IMR-90 (cell line): Measurements from ENCODE around the gene CCSER1. TPM values are rescaled to one million over a fixed set of nuclear protein-coding genes. Genes with fewer than 3 reads are reported as not detected.

Experiments
- ATAC-seq: fragments of 200-7000 bp; cut with Tn5 transposase; 2 replicates; pipeline ENCODE4 v1.9.1; 2020; ENCODE audit warnings: low read depth, mild to moderate bottlenecking, moderate library complexity
- BruUV-seq: library from RNA; stranded (reverse); fragments of 400-500 nt; replicated peaks from 2 replicates; lab custom pipeline; 2021; lab: Mats Ljungman, UMichigan
- CTCF ChIA-PET: fragments of 300-600 bp; formaldehyde crosslinking; extraction: SDS; loops from one replicate; lab custom pipeline; 2021; ENCODE audit warnings: antibody characterized with exemption; lab: Yijun Ruan, JAX
- POLR2A ChIA-PET: fragments of 300-600 bp; sonication (Branson Sonifier 250); formaldehyde crosslinking; loops from one replicate; lab custom pipeline; 2022; ENCODE audit warnings: antibody characterized with exemption; ENCODE audit not compliant: unreplicated experiment; lab: Charles Lee
- DNase-seq: peaks from one replicate; pipeline ENCODE4 v3.0.0; 2013
- H2AFZ ChIP-seq: replicated peaks from 2 replicates; pipeline ENCODE3; 2013; ENCODE audit warnings: low read length, mild to moderate bottlenecking; ENCODE audit not compliant: poor library complexity
- H2AK5ac ChIP-seq: 2 replicates; pipeline ENCODE4 v1.6.1; 2013; ENCODE audit warnings: low read depth, low read length, inconsistent platforms
- H2AK9ac ChIP-seq: replicated peaks from 2 replicates; pipeline ENCODE3; 2013; ENCODE audit warnings: mild to moderate bottlenecking, low read depth, low read length, moderate library complexity; ENCODE audit not compliant: poor library complexity
- H2BK120ac ChIP-seq: 2 replicates; pipeline ENCODE4 v1.6.1; 2013; ENCODE audit warnings: low read depth, low read length, inconsistent platforms
- H2BK15ac ChIP-seq: 3 replicates; pipeline ENCODE4 v1.6.1; 2013; ENCODE audit warnings: low read depth, low read length, inconsistent platforms
- H2BK20ac ChIP-seq: 2 replicates; pipeline ENCODE4 v1.6.1; 2013; ENCODE audit warnings: low read depth, mild to moderate bottlenecking, inconsistent platforms, low read length, moderate library complexity
- H2BK5ac ChIP-seq: 2 replicates; pipeline ENCODE4 v1.6.1; 2013; ENCODE audit warnings: mild to moderate bottlenecking, low read depth, low read length, inconsistent platforms; ENCODE audit not compliant: poor library complexity, severe bottlenecking
- H3K14ac ChIP-seq: replicated peaks from 2 replicates; pipeline ENCODE4 v1.6.1; 2013; ENCODE audit warnings: low read depth, low read length, inconsistent platforms
- H3K18ac ChIP-seq: 2 replicates; pipeline ENCODE4 v1.6.1; 2013; ENCODE audit warnings: low read depth, low read length, control low read depth
- H3K23ac ChIP-seq: 2 replicates; pipeline ENCODE4 v1.6.1; 2013; ENCODE audit warnings: low read depth, low read length, inconsistent platforms
- H3K27ac ChIP-seq: 2 replicates; pipeline ENCODE4 v1.5.1; 2013; ENCODE audit warnings: mild to moderate bottlenecking, control low read depth, low read length; ENCODE audit not compliant: insufficient read depth
- H3K27me3 ChIP-seq: 2 replicates; pipeline ENCODE4 v1.6.1; 2013; ENCODE audit warnings: low read length; ENCODE audit not compliant: control insufficient read depth, insufficient read depth
- H3K36me3 ChIP-seq: 2 replicates; pipeline ENCODE4 v1.6.1; 2013; ENCODE audit warnings: low read length, mixed read lengths; ENCODE audit not compliant: control insufficient read depth, insufficient read depth
- H3K4ac ChIP-seq: 2 replicates; pipeline ENCODE4 v1.6.1; 2013; ENCODE audit warnings: low read depth, low read length, inconsistent platforms
- H3K4me1 ChIP-seq: 2 replicates; pipeline ENCODE4 v1.6.1; 2013; ENCODE audit warnings: low read length, mixed read lengths; ENCODE audit not compliant: control insufficient read depth, insufficient read depth
- H3K4me2 ChIP-seq: 2 replicates; pipeline ENCODE4 v1.6.1; 2013; ENCODE audit warnings: low read depth, mild to moderate bottlenecking, control low read depth, low read length, moderate library complexity
- H3K4me3 ChIP-seq: 2 replicates; pipeline ENCODE4 v1.5.1; 2013; ENCODE audit warnings: low read depth, mild to moderate bottlenecking, control low read depth, low read length, moderate library complexity; ENCODE audit not compliant: insufficient read depth
- H3K56ac ChIP-seq: 2 replicates; pipeline ENCODE4 v1.6.1; 2013; ENCODE audit warnings: low read length, inconsistent platforms; ENCODE audit not compliant: insufficient read depth; ENCODE audit errors: extremely low read depth
- H3K79me1 ChIP-seq, 2 experiments: 2 replicates each; pipeline ENCODE4 v1.6.1; 2013; ENCODE audit warnings: low read length in 2 of 2, inconsistent platforms in 1 of 2, low read depth in 1 of 2
- H3K9ac ChIP-seq: 2 replicates; pipeline ENCODE4 v1.6.1; 2013; ENCODE audit warnings: low read depth, low read length, control low read depth
- H3K9me1 ChIP-seq: 2 replicates; pipeline ENCODE4 v1.6.1; 2013; ENCODE audit warnings: low read length, inconsistent platforms; ENCODE audit not compliant: insufficient read depth
- H3K9me3 ChIP-seq: 2 replicates; pipeline ENCODE4 v1.6.1; 2013; ENCODE audit warnings: low read length; ENCODE audit not compliant: control insufficient read depth, insufficient read depth
- H4K20me1 ChIP-seq: 2 replicates; pipeline ENCODE4 v1.6.1; 2013; ENCODE audit warnings: low read length, inconsistent platforms; ENCODE audit not compliant: insufficient read depth
- H4K5ac ChIP-seq: 2 replicates; pipeline ENCODE4 v1.6.1; 2013; ENCODE audit warnings: mild to moderate bottlenecking, low read depth, low read length, control low read depth
- H4K8ac ChIP-seq, 2 experiments: 2 replicates each; pipeline ENCODE4 v1.6.1; 2013; ENCODE audit warnings: low read depth in 2 of 2, low read length in 2 of 2, control low read depth in 1 of 2, inconsistent platforms in 1 of 2
- H4K91ac ChIP-seq: 2 replicates; pipeline ENCODE4 v1.6.1; 2013; ENCODE audit warnings: low read depth, low read length, inconsistent platforms; ENCODE audit not compliant: insufficient read depth
- BHLHE40 ChIP-seq: fragments of 150-350 bp; IDR thresholded peaks from 2 replicates; pipeline ENCODE4 v1.6.1; 2016; ENCODE audit warnings: mild to moderate bottlenecking, low read depth, low read length
- CEBPB ChIP-seq: IDR thresholded peaks from 2 replicates; pipeline ENCODE4 v1.6.1; 2012; ENCODE audit warnings: low read depth, low read length, improper control_type of control experiment
- CHD1 ChIP-seq: IDR thresholded peaks from 2 replicates; pipeline ENCODE4 v1.6.1; 2012; ENCODE audit warnings: low read depth, low read length, improper control_type of control experiment
- FOS ChIP-seq: fragments of 150-350 bp; IDR thresholded peaks from 2 replicates; pipeline ENCODE4 v1.6.1; 2016; ENCODE audit warnings: low read depth, low read length
- MAFK ChIP-seq: IDR thresholded peaks from 2 replicates; pipeline ENCODE4 v1.6.1; 2012; ENCODE audit warnings: low read depth, low read length, improper control_type of control experiment
- MXI1 ChIP-seq: IDR thresholded peaks from 2 replicates; pipeline ENCODE4 v1.6.1; 2012; ENCODE audit warnings: low read depth, mild to moderate bottlenecking, low read length, moderate library complexity, borderline replicate concordance
- RFX5 ChIP-seq: IDR thresholded peaks from 2 replicates; pipeline ENCODE4 v1.8.0; 2012; ENCODE audit warnings: low read depth, mild to moderate bottlenecking, low read length, moderate library complexity
- WGBS, 2 experiments: methylation state at CpG; one replicate each; pipeline versions ENCODE4 v1.1.5 to v1.1.7; 2013; ENCODE audit warnings: missing lambda C conversion rate in 2 of 2; ENCODE audit not compliant: insufficient read length in 1 of 2; ENCODE audit errors: extremely low coverage in 2 of 2; 5-methylcytosine and 5-hydroxymethylcytosine counted together
- dilution Hi-C: fragments of 300-500 bp; cut with HindIII; formaldehyde crosslinking; loops from one replicate; pipeline ENCODE4 v1.14.3; 2018; ENCODE audit warnings: low sequenced_read_pairs; ENCODE audit not compliant: unreplicated experiment
- in situ Hi-C: fragments of 300-500 bp; cut with MboI; formaldehyde crosslinking; loops from 3 replicates; pipeline ENCODE4 v1.14.3; 2019; ENCODE audit warnings: low sequenced_read_pairs, inconsistent platforms, mixed read lengths
- intact Hi-C: fragments of 100-400 bp; cut with micrococcal nuclease; formaldehyde crosslinking; loops from 2 replicates; pipeline ENCODE4 v1.10.0; 2022
- polyA plus RNA-seq, 3 experiments: library from polyadenylated mRNA; depleted of rRNA; stranded (reverse); fragments of >200 nt; gene quantifications; 2 replicates each; pipeline ENCODE4 v1.2.3, GENCODE V29; 2012; ENCODE audit warnings: low replicate concordance in 1 of 3
- total RNA-seq: library from RNA; depleted of rRNA; stranded (reverse); fragments of >200 nt; gene quantifications from 2 replicates; pipeline ENCODE4 v1.2.3, GENCODE V29; 2012

CCSER1 gene
- total and polyA plus RNA-seq, 2 of the 4 experiments (the other 2 are of a cell fraction), result not detected

- Histone ChIP-seq H3K27ac (no peak overlapping the region), H3K56ac (no peak overlapping the region), H3K23ac (no peak overlapping the region), H3K18ac (no peak overlapping the region), H3K36me3 (no peaks in the 10 kb centered on the region), H2BK15ac (no peak overlapping the region), H2AK9ac (no peak overlapping the region), H4K91ac (no peak overlapping the region), H3K79me1 (no peaks in the 10 kb centered on the region), H4K8ac (no peak overlapping the region), H4K5ac (no peak overlapping the region), H3K4me3 (no peak overlapping the region), H3K14ac (no peak overlapping the region), H3K9me1 (no peaks in the 10 kb centered on the region), H3K9me3 (no peaks in the 10 kb centered on the region), H3K9ac (no peak overlapping the region), H2AFZ (no peak overlapping the region), H2BK120ac (no peak overlapping the region), H2BK20ac (no peak overlapping the region), H3K27me3 (no peaks in the 10 kb centered on the region), H2BK5ac (no peak overlapping the region), H3K4me1 (no peaks in the 10 kb centered on the region), H4K20me1 (no peaks in the 10 kb centered on the region), H3K4ac (no peak overlapping the region), H3K4me2 (no peak overlapping the region), H2AK5ac (no peak overlapping the region)
- WGBS, 2 experiments, result no CpG with 5 or more reads among the region's 2 CpGs
- ChIA-PET POLR2A (no interaction called here), CTCF (no interaction called here)
- no peak for DNase-seq
- BruUV-seq, result no TSS peak
- dilution Hi-C loops (no loop called here), intact Hi-C loops (no loop called here), in situ Hi-C loops (no loop called here)
- TF ChIP-seq MXI1 (no peak), FOS (no peak), MAFK (no peak), CHD1 (no peak), CEBPB (no peak), RFX5 (no peak), BHLHE40 (no peak)
- no peak for ATAC-seq
Observed at GRCh38 chr4:91064157-91064853, 937.1 kb downstream of the CCSER1 start.
